Measurements from ENCODE around the gene CD59. TPM values are rescaled to one million over a fixed set of nuclear protein-coding genes. Genes with fewer than 3 reads are reported as not detected.

The CD59 gene
- 95.3 and 376 TPM in 2 replicates for total RNA-seq

GRCh38 chr11:33736148-33736812 lies at the start of gene CD59:
Gene CD59, minus strand, starts transcription at chr11:33736423. Its CDS starts 13,978 bp downstream, at chr11:33722445.

GRCh38 chr11:33773987-33774735 lies 37.9 kb upstream of the CD59 start, which contains the start of gene FBXO3:
Gene FBXO3, minus strand, starts transcription at chr11:33774520. Its CDS starts 23 bp downstream, at chr11:33774497.

DNA sequence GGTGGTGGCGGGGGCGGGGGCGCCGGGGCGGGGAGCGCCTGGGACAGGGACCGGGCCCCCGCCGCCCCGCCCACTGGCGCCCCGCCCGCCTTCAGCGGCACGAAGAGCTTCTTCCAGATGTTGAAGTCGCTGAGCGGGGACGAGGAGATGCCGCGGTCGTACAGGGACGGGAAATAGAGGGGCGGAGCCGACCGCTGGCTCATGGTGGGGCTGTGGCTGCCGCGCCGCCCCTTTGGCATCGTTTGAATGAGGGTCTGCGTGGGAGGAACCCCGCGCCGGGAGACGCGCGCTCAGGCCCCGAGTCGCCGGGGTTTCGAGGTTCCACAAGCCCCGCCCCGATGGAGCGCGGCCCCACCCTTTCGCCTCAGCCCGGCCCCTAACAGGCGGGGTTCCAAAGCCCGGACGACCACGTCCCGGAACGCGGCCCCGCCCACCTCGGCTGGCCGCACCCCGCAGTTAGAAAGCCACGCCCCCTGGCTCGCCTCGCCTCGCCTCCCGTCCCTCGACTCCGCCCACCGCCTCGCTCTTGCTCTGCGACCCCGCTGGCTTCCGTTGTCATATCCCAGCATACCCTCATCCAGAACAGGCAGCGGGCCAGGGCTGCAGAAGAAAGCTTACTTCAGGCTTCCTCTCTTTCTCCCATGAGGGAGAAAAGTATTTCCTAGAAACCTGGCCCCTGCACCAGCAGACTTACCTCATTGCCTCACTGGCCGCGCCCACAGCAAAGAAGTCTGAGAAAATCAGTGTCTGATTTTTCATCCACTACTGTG lies 35.5 kb downstream of the CD59 start, which contains the start of gene C11orf91:
Gene C11orf91 (minus strand): TSS at position 325 of the 770 bp plus-strand sequence. CDS start 86 bp downstream, at position 239.

Other genes starting within 250 kb of the CD59 start
- gene C11orf91, start 35.6 kb downstream of the CD59 start, total RNA-seq, result not detected in 2 replicates
- gene FBXO3, start 38.1 kb upstream of the CD59 start, total RNA-seq, result 26.7 and 43.7 TPM in 2 replicates
- gene LMO2, start 155.7 kb upstream of the CD59 start, total RNA-seq, result 0.34 and 0.93 TPM in 2 replicates

Data from nasal cavity respiratory epithelium epithelial cell of viscerocranial mucosa (primary cell).